HAP-1 (cell line): ENCODE measurements around the gene HOMER2.

Source experiments
- DNase-seq, 2 experiments: peaks; one replicate each; pipeline ENCODE4 v3.0.0-alpha.2; 2016 to 2020; ENCODE audit warnings: low spot score in 2 of 2
- H3K27me3 ChIP-seq: fragments of 250-450 bp; sonication (Bioruptor Pico); 2 replicates; pipeline ENCODE4 v1.5.1; 2020; ENCODE audit warnings: low read depth, mild to moderate bottlenecking, moderate library complexity
- H3K36me3 ChIP-seq: fragments of 250-450 bp; sonication (Bioruptor Pico); replicated peaks from 2 replicates; pipeline ENCODE4 v1.5.1; 2020; ENCODE audit warnings: mild to moderate bottlenecking
- H3K4me1 ChIP-seq: fragments of 250-450 bp; sonication (Bioruptor Pico); 2 replicates; pipeline ENCODE4 v1.5.1; 2020; ENCODE audit warnings: mild to moderate bottlenecking
- H3K4me3 ChIP-seq: fragments of 250-450 bp; sonication (Bioruptor Pico); 2 replicates; pipeline ENCODE4 v1.5.1; 2020; ENCODE audit warnings: mild to moderate bottlenecking, moderate library complexity
- H3K9me3 ChIP-seq: fragments of 250-450 bp; sonication (Bioruptor Pico); 2 replicates; pipeline ENCODE4 v1.5.1; 2020; ENCODE audit warnings: mild to moderate bottlenecking, moderate library complexity
- in situ Hi-C: fragments of 300-500 bp; cut with MboI; formaldehyde crosslinking; loops from 3 replicates; pipeline ENCODE4 v1.14.3; 2020; ENCODE audit warnings: low sequenced_read_pairs, inconsistent platforms, mixed read lengths

HOMER2 gene

DNA sequence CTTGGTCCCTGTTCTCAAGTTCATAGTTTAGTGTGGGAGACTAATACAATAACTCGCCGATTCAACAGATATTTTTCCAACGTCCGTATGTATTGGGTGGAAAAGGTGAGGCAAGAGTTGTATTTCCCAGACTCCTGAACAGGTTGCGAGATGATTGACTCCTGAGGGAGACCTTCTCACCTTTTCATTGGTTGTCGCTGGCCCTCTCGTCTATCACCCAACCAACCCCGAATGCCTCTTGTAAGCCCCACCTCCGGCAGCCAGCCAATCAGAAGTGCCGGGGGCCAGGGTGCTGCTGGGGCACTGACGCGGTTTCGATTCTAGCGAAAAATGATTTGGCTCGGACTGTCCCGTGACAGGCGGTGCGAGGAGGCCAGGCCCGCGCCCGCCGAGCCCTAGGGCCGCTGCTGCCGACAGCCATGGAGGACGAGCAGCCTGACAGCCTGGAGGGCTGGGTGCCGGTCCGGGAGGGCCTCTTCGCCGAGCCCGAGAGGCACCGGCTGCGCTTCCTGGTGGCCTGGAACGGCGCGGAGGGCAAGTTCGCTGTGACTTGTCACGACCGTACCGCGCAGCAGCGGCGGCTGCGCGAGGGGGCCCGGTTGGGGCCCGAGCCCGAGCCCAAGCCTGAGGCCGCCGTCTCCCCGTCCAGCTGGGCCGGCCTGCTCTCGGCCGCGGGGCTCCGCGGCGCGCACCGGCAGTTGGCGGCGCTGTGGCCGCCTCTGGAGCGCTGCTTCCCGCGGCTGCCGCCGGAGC is 143.0 kb downstream of the HOMER2 start, which contains the start of gene WHAMM:
Gene WHAMM, plus strand, starts transcription at position 321 of the 753 bp plus-strand sequence. Its CDS starts 99 bp downstream, at position 420.
- peaks cover 15% of the 10 kb centered on the region for H3K36me3 ChIP-seq
- peak within 1 kb of the TSS; percentile 83 for H3K4me3 ChIP-seq
- H3K9me3 ChIP-seq = no peaks in the 10 kb centered on the region
- in situ Hi-C loops = no loop called here
- DNase-seq = peak; percentile 100
- H3K4me1 ChIP-seq = peaks cover 16% of the 10 kb centered on the region
- 0 out of 2 replicates have a peak, but pooled peaks cover 4% of the 10 kb centered on the region for H3K27me3 ChIP-seq

DNA sequence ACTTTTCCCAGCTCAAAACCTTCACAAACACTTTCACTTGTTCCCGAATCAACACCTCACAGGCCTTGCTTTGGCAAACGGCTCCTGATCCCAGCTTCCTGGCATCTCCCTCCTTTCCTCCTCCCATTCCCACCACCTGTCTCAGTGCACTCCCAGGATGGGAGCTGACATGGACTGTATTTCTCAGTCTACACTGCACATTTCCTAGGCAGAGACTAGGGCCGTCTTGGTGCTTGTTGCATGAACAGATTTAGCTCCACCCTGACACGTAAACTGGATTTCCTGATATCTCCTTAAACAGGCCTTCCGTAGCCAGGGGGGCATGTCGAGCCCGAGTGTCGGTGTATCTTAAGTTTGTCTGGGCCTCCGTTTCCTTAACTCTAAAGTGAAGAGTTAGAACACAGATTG is 143.9 kb downstream of the HOMER2 start:
- Histone ChIP-seq H3K27me3 (peaks cover 7% of the 10 kb centered on the region; the same call in 1 of the 2 replicates), H3K4me1 (peaks cover 16% of the 10 kb centered on the region), H3K9me3 (no peaks in the 10 kb centered on the region), H3K4me3 (no peak overlapping the region), H3K36me3 (peaks cover 6% of the 10 kb centered on the region)
- no peak for DNase-seq
- in situ Hi-C loops = no loop called here

- H3K4me1 ChIP-seq = peaks cover 16% of the 10 kb centered on the region
- in situ Hi-C loops = no loop called here
- no peak overlapping the region for H3K4me3 ChIP-seq
- H3K27me3 ChIP-seq = peaks cover 8% of the 10 kb centered on the region; the same call in 1 of the 2 replicates
- no peaks in the 10 kb centered on the region for H3K9me3 ChIP-seq
- DNase-seq = no peak
- H3K36me3 ChIP-seq = peaks cover 4% of the 10 kb centered on the region
Measured at GRCh38 chr15:82807920-82808633, 144.4 kb downstream of the HOMER2 start.

DNA sequence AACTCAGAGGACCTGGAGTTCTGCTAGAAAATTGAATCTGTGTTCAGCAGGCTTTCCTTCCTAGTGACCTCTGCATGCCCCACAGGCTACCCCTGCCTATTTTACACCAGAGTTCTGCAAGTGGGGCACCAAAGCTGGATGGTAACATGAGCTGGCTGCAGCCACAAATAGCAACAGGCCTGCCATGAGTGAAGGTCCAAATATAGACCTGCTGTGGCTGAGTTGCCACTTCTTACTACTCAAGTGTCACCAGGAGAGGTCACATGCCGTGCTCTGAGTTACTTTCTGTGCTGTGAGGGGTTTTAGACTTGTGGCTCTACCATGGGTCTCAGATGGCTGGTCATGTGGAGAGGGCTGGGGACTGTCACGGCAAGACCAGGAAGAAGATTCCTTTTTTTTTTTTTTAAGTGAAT is 146.5 kb downstream of the HOMER2 start, which contains the start of gene FSD2:
Gene FSD2, minus strand, starts transcription at position 76 of the 413 bp plus-strand sequence. CDS start 18,679 bp downstream, outside the sequence.
- in situ Hi-C loops = no loop called here
- Histone ChIP-seq H3K4me1 (peaks cover 8% of the 10 kb centered on the region), H3K4me3 (no peak within 1 kb of the TSS), H3K36me3 (no peaks in the 10 kb centered on the region), H3K9me3 (no peaks in the 10 kb centered on the region), H3K27me3 (peaks cover 14% of the 10 kb centered on the region; the same call in 1 of the 2 replicates)
- DNase-seq = no peak

- in situ Hi-C loops = no loop called here
Measured at GRCh38 chr15:82804575-82804949, 148.0 kb downstream of the HOMER2 start.

GRCh38 chr15:82803793-82804574 is 148.5 kb downstream of the HOMER2 start:
- Histone ChIP-seq H3K9me3 (no peaks in the 10 kb centered on the region), H3K4me1 (peaks cover 6% of the 10 kb centered on the region), H3K27me3 (peaks cover 22% of the 10 kb centered on the region), H3K36me3 (no peaks in the 10 kb centered on the region), H3K4me3 (no peak overlapping the region)
- in situ Hi-C loops = no loop called here
- DNase-seq = no peak

More at GRCh38 chr15:82804575-82804949, 148.0 kb downstream of the HOMER2 start:
- no peaks in the 10 kb centered on the region for H3K36me3 ChIP-seq
- DNase-seq = no peak
- H3K9me3 ChIP-seq = no peaks in the 10 kb centered on the region
- H3K27me3 ChIP-seq = peaks cover 20% of the 10 kb centered on the region
- peaks cover 8% of the 10 kb centered on the region for H3K4me1 ChIP-seq
- H3K4me3 ChIP-seq = no peak overlapping the region

DNA sequence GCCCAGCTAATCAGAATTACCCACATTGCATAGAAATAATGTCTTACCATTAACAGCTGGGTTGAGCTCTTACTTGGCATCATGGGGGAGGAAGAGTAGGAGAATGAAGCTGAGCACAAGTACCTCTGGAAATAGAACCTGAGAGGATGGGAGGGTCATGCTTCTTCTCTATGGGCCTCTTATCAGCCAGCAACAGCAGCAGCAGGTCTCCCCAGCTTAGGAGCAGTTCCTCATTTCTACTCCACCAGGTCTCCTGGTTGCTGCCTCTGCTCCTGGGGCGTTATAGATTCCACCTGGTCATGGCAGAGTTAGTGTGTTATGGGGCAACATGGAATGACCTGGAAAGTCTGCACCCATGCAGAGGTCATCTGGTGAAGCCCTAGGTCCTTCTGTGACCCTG is 150.0 kb downstream of the HOMER2 start:
- H3K4me1 ChIP-seq = no peaks in the 10 kb centered on the region
- in situ Hi-C loops = no loop called here
- DNase-seq = no peak
- H3K27me3 ChIP-seq = peaks cover 27% of the 10 kb centered on the region
- H3K4me3 ChIP-seq = no peak overlapping the region
- H3K9me3 ChIP-seq = no peaks in the 10 kb centered on the region
- H3K36me3 ChIP-seq = no peaks in the 10 kb centered on the region

GRCh38 chr15:82799183-82799841 is 153.2 kb downstream of the HOMER2 start:
- Histone ChIP-seq H3K4me1 (no peaks in the 10 kb centered on the region), H3K4me3 (no peak overlapping the region), H3K9me3 (no peaks in the 10 kb centered on the region), H3K36me3 (no peaks in the 10 kb centered on the region), H3K27me3 (peaks cover 25% of the 10 kb centered on the region)
- in situ Hi-C loops = no loop called here
- DNase-seq = no peak
